Measurements from ENCODE around the gene KCNMA1. TPM values are rescaled to one million over a fixed set of nuclear protein-coding genes. Genes with fewer than 3 reads are reported as not detected.
A peak's percentile ranks its signal among the peaks of the same experiment; 100 is the strongest.

The KCNMA1 gene
- total RNA-seq, 1 donor from 2014 or later: 87.6 TPM

DNA sequence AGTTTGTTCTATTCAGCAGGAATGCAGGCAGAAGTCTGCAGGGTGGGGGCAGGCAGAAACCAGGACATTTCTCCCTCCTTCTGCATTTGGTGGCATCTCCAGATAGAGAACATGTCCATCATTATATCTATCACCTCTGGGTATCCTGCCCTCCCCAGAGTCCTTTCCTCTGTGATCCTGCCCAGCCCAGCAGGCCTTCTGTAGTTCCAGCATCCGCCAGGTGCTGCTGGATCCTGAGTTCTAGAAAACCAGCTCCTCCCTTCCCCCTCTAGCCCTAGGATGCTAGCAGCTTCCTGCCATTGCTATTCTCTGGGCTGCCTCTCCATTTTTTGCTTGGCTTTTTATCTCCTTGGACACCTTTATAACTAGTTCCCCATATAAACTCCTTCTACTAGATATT is 180.3 kb downstream of the KCNMA1 start:
- Mint-ChIP-seq H3K9me3 (ENCODE audit: low read depth) (no peaks in the 10 kb centered on the region), H3K27me3 (ENCODE audit: low read depth) (no peaks in the 10 kb centered on the region), H3K36me3 (ENCODE audit: low read depth) (no peaks in the 10 kb centered on the region), H3K4me3 (ENCODE audit: unreplicated experiment) (no peak overlapping the region), H3K27ac (ENCODE audit: unreplicated experiment) (no peak overlapping the region), H3K4me1 (ENCODE audit: low read depth) (peaks cover 30% of the 10 kb centered on the region)
- DNase-seq (ENCODE audit: low spot score): no peak
- TF ChIP-seq, protein P1, sequence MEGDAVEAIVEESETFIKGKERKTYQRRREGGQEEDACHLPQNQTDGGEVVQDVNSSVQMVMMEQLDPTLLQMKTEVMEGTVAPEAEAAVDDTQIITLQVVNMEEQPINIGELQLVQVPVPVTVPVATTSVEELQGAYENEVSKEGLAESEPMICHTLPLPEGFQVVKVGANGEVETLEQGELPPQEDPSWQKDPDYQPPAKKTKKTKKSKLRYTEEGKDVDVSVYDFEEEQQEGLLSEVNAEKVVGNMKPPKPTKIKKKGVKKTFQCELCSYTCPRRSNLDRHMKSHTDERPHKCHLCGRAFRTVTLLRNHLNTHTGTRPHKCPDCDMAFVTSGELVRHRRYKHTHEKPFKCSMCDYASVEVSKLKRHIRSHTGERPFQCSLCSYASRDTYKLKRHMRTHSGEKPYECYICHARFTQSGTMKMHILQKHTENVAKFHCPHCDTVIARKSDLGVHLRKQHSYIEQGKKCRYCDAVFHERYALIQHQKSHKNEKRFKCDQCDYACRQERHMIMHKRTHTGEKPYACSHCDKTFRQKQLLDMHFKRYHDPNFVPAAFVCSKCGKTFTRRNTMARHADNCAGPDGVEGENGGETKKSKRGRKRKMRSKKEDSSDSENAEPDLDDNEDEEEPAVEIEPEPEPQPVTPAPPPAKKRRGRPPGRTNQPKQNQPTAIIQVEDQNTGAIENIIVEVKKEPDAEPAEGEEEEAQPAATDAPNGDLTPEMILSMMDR (IDR thresholded peaks at IDR 0.05): no peak

DNA sequence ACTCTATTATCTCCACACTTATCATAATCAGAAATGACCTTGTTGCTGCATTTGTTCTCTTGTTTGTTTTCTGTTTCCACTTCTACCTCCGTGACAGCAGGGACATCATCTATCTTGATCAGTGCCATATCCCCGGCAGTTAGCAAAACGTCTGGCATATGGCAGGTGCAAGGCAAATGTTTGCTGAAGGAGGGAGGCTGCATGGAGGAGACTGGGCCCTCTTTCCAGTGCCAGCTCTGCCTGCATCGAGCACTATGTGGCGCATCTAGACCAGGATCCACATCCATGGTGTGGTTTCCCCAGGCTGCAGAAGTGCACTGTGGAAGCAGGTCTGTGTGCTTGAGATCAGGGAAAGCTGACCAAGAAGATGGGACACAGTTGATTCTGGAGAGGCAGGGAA is 181.2 kb downstream of the KCNMA1 start:
- Mint-ChIP-seq H3K36me3 (ENCODE audit: low read depth) (no peaks in the 10 kb centered on the region), H3K27ac (ENCODE audit: unreplicated experiment) (no peak overlapping the region), H3K9me3 (ENCODE audit: low read depth) (no peaks in the 10 kb centered on the region), H3K4me1 (ENCODE audit: low read depth) (peaks cover 32% of the 10 kb centered on the region), H3K4me3 (ENCODE audit: unreplicated experiment) (no peak overlapping the region), H3K27me3 (ENCODE audit: low read depth) (no peaks in the 10 kb centered on the region)
- no peak for DNase-seq (ENCODE audit: low spot score)
- TF ChIP-seq, protein P1 (IDR thresholded peaks at IDR 0.05): peak; percentile 26

DNA sequence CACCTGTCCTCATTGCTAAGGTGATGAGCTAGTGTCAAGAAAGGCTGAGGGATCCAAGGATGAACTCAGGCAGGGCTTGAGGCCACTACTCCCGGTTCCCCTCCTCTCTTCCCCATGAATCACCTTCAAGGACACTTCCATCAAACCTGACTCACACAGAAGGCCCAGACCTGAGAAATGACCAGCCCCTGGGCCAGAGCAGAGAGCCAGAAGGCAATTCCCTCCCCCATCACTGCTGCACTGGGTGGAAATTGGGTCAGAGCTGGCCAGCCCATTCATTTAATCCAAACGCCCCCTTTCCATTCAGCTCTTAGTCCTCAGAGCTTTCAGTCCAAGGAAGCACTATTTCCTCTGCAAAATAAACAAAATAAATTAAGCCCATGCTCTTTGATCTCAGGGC is 182.0 kb downstream of the KCNMA1 start:
- TF ChIP-seq, protein P1 (IDR thresholded peaks at IDR 0.05): no peak
- DNase-seq (ENCODE audit: low spot score): no peak
- Mint-ChIP-seq H3K27me3 (ENCODE audit: low read depth) (no peaks in the 10 kb centered on the region), H3K9me3 (ENCODE audit: low read depth) (no peaks in the 10 kb centered on the region), H3K4me3 (ENCODE audit: unreplicated experiment) (no peak overlapping the region), H3K4me1 (ENCODE audit: low read depth) (peaks cover 35% of the 10 kb centered on the region), H3K27ac (ENCODE audit: unreplicated experiment) (no peak overlapping the region), H3K36me3 (ENCODE audit: low read depth) (no peaks in the 10 kb centered on the region)

DNA sequence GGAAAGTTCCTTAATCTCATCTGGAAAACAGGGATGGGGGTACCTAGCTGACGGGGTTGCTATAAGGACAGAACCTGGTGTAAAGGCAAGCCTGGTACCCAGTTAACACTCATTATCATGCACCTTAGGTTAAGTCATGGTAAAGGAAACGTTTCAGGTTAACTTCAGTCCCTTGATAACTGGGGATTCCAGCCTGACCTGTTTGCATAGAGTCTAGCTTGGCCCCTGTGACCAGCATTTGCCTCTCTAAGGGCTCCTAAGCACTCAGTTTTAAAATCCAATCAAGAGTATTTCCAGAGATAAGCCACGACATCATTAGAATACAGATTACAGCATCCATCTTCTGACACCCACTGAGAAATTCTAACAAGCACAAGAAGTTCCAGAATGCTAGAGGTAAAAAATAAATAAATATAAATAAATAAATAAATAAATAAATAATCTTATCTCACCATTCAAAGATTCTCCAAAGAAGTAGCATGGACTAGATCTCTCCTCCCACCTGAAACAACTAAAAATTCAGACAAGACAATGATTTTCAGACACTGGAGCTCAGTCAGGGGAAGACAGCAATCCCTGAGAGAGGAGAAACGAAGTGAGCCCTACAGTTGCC is 184.6 kb downstream of the KCNMA1 start:
- Mint-ChIP-seq H3K9me3 (ENCODE audit: low read depth) (no peaks in the 10 kb centered on the region), H3K27me3 (ENCODE audit: low read depth) (no peaks in the 10 kb centered on the region), H3K27ac (ENCODE audit: unreplicated experiment) (no peak overlapping the region), H3K4me3 (ENCODE audit: unreplicated experiment) (no peak overlapping the region), H3K4me1 (ENCODE audit: low read depth) (peaks cover 12% of the 10 kb centered on the region), H3K36me3 (ENCODE audit: low read depth) (peaks cover 1% of the 10 kb centered on the region)
- TF ChIP-seq, protein P1 (IDR thresholded peaks at IDR 0.05): no peak
- DNase-seq (ENCODE audit: low spot score): no peak

DNA sequence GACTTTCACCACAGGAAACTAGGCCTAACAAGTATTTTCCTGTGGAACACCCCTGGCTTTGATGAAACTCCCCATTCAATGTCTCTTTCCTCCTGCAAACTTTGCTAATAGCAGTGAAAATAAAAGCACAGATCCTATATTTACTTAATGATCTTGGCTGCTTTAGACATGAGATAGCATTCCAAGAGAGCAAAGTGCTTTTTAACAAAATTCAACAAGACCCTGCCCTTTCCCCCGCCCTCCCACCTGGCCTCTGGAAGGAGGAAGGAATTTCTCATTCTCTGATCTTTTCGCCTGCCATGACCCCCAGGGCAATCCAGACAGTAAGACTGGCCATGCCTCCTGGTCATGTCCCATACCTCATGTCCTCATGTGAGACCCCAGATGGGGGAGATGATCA is 185.7 kb downstream of the KCNMA1 start:
- peaks cover 1% of the 10 kb centered on the region for H3K36me3 Mint-ChIP-seq (ENCODE audit: low read depth)
- H3K27ac Mint-ChIP-seq (ENCODE audit: unreplicated experiment): no peak overlapping the region

More for the DNA sequence above, 185.7 kb downstream of the KCNMA1 start:
- no peak for DNase-seq (ENCODE audit: low spot score)
- H3K27me3 Mint-ChIP-seq (ENCODE audit: low read depth): no peaks in the 10 kb centered on the region
- TF ChIP-seq, protein P1 (IDR thresholded peaks at IDR 0.05): no peak
- H3K4me3 Mint-ChIP-seq (ENCODE audit: unreplicated experiment): no peak overlapping the region
- peaks cover 9% of the 10 kb centered on the region for H3K4me1 Mint-ChIP-seq (ENCODE audit: low read depth)
- no peaks in the 10 kb centered on the region for H3K9me3 Mint-ChIP-seq (ENCODE audit: low read depth)

All from chondrocyte (in vitro differentiated cells).